ENCODE results near the gene C16orf89.

Gene C16orf89

DNA sequence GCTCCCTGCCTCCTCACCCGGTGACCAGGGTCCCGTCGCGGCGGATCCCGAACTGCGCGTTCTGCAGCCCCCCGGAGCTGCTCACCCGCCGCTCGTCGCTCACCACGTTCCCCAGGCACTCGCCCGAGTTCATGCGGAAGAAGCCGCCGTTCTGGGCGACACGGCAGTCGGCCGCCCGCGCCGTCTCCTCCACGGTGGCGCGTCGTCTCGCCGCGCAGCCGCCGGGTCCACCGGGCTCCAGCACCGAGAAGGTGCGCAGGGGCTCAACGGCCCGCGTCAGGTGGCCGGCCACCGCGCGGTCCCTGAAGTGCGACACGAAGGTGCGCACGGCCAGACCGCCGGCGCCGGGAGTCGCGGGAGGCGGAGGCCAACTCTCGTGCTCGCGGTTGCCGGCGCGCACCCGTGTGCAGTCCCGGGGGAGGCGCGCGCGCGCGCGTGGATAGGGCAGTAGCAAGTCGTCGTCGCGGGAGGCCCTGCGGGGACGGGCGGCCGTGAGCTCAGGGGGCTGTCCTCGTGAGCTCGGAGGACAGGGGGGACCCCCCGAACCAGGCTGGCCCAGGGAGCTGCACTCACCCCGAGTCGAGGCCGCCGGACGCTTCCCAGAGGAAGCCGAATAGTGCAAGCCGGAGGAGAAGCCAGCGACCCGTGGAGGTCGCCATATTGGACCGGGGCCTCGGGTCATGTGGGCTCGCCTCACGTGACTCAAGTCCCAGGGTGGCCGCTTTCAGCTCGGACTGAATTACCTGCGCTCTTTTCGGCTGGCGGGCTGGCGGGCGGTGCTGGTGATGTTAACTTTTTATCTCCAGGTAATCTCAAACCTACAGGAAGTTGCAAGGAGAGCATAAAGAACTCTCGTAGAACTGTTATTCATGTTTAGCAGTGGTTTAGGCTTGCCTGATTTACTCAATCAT, 32.2 kb downstream of the C16orf89 start, which contains the start of gene NAGPA:
Gene NAGPA, minus strand, starts transcription at position 680 of the 911 bp plus-strand sequence. Its CDS starts 21 bp downstream, at position 659.
- H3K27ac ChIP-seq: peak within 1 kb of the TSS; percentile 68
- peak; percentile 67; the same call in 1 of the 2 replicates for TF ChIP-seq ZFX (IDR thresholded peaks at IDR 0.05)
- no peak for TF ChIP-seq CTCF (conservative IDR thresholded peaks at IDR 0.05)

DNA sequence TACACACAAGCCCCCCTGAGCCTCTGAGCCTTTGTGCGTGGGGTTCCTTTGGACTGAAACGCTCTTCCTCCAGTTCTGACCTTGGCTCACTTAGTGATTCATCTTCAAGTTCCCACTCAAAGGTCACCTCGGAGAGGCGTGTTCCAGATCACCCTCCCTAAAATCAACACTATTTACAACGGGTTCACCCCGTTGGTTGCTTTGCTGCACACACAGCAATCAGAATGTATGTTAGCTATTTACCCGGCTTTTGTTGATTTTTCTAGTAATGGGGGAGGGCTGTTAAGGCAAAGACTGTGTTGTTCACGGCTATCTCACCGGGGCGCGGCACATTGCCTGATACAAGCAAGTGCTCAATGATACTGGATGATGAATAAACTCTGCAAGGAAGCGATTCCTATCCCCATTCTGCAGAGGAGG, 33.0 kb downstream of the C16orf89 start:
- TF ChIP-seq CTCF (conservative IDR thresholded peaks at IDR 0.05) (no peak), ZFX (IDR thresholded peaks at IDR 0.05) (no peak)
- peak overlapping the region; percentile 68 for H3K27ac ChIP-seq

GRCh38 chr16:5031601-5032000, 34.2 kb downstream of the C16orf89 start:
- H3K27ac ChIP-seq: no peak overlapping the region
- no peak for TF ChIP-seq CTCF (conservative IDR thresholded peaks at IDR 0.05)

GRCh38 chr16:5030251-5030870, 35.4 kb downstream of the C16orf89 start:
- no peak for TF ChIP-seq ZFX (IDR thresholded peaks at IDR 0.05)
- no peak for TF ChIP-seq CTCF (conservative IDR thresholded peaks at IDR 0.05)
- H3K27ac ChIP-seq: no peak overlapping the region

DNA sequence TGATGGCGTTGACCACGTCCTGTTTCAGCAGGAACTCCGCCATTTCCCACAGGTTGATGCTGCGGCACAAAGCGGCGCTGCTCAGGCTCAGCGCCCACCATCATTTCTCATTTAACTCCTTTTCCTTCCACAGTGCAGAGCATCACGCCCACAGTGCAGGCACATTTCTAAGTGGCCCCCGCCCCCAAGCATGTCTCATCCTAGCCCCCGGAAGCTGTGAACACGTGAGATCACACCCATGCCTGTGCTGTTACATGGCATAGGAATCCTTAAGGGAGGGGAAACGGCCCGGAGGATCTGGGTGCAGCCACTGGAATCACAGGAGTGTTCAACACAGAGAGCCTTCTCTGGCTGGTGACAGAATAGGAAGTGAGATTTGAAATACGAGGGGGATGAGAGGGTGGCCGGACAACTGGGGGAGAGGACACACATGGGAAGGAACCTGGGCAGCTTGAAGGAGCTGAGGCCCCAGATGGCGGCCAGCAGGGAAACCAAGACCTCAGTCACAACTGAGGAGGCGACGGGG, 36.7 kb downstream of the C16orf89 start:
- TF ChIP-seq ZFX (IDR thresholded peaks at IDR 0.05) (no peak), CTCF (conservative IDR thresholded peaks at IDR 0.05) (no peak)
- no peak overlapping the region for H3K27ac ChIP-seq

- TF ChIP-seq CTCF (conservative IDR thresholded peaks at IDR 0.05) (no peak), ZFX (IDR thresholded peaks at IDR 0.05) (no peak)
- no peak overlapping the region for H3K27ac ChIP-seq
Observed at GRCh38 chr16:5027575-5028235, 38.1 kb downstream of the C16orf89 start.
